GM18519 (cell line): Measurements from ENCODE around the gene DDX5.

Experiments used
- ATAC-seq: cut with Tn5 transposase; IDR thresholded peaks from one replicate; pipeline ENCODE4 v1.9.1; 2021; ENCODE audit warnings: mild to moderate bottlenecking, moderate library complexity; ENCODE audit not compliant: unreplicated experiment, low FRiP score

Gene DDX5

DNA sequence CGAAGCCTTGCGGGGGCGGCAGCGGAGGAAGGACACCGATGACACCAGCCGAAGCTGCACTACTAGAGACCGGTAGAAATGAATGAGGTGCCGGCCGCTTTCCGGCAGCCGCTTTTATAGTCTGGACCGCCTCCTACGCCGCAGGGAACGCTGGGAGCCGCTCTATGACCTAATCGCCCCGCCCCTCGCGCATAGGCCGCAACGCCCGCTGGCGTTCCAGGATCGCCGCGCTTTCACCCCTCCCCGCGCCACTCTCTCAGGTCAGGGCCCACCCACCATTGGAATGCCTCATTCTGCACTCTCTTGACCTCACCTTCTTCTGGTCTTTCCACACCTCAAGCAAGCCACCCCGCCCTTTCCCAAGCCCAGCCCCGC is at the start of gene DDX5:
Gene DDX5 (minus strand): TSS at position 89 of the 375 bp plus-strand sequence. CDS start 170 bp downstream, outside the sequence.
- peak; percentile 35 for ATAC-seq

DNA sequence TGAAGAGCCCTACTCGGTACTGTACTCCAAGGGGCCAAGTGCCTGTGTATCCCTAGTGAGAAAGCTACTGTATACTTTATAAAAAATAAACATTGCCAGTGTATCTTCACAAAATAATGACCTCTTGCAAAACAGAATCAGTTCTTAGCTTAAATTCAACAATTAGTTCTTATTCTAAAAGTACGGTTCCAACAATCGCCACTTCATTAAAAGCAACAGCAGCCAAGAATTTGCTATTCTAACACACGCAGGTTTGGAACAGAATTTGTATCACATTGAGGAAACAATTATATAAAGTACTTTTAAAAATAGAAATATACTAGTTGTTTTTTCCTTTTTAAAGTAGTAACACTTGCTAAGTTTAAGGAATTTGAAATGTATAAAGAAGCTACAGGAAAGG is 49.2 kb upstream of the DDX5 start:
- no peak for ATAC-seq

DNA sequence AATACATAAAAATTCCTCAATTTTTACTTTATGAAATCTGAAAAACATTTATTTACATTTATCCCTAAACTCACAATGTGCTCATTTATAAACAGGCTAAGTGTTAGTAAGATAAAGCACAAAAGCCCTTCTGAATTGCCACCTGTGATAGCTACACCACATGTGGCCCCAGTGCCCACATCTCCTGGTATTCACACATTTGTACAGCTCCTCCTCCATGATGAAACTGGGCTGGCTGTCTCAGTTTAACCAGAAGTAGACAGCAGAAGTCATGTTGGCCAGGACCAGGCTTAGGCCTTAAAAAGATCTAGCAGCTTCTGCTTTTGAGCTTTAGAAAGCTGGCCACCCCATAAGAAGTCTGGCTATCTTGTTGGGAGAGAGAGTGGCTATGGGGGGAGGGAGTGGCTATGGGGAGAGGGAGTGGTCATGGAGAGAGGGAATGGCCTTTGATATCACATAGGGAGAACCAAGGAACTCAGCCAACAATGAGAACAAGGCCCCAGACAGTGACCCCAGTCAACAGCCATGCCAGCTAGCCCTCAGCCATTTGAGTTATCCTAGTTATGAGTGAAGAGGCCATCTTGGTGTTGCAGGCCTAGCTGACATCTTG is 48.0 kb upstream of the DDX5 start:
- no peak for ATAC-seq

DNA sequence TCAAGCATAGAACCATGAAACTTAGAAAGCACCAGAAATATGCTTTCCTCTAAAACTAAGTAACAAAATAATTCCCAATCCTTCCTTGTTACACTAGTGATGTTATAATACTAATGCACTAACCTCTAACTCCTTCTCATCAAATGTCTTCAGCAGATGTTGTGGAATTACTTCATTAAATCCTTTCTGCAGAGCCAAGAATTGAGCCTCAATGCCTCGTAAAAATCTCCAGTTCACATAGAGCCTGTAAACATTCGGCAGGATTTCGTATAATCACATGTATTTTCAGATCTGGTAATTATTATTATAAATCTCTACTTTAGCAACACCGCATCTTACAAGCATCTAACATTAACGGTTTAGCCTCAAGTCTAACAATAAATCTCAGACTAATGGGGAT is 45.4 kb upstream of the DDX5 start:
- ATAC-seq: no peak

DNA sequence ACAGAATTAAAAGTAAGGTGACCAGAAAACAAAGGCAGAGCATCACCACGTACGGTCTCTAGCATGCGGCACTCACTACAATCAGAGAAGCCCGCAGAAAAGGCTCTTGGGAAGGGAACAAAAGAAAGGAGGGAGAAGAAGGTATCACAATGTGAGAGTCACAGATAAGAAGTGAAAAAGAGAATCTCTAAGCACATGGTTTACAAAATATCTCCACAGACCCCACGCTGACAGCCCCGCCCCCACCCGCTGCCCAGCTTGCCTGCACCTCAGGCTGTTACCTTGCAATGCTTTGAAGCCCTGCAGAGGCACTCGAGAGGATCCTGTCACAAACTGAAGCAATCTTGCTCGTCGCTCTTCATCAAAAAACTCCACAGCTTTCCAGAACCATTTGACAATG is 41.2 kb upstream of the DDX5 start:
- no peak for ATAC-seq

DNA sequence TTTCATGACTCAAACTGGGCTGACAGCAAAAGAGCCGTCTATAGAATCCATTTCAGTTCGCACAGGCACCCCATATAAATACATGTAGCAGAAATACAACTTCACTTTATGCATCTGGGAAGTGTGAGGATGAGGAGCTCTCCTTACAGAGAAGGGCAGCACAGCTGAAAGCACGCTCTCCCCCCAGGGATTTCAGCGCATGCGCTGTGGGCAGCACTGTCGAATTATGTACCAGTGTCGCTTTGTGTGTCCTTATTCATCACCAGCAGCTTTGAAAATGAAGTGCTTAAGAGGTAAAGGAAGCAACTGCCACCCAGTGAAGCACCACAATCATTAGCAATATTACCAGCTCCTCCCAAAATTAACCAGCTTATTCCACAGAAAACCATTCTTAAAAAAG is 40.6 kb upstream of the DDX5 start:
- ATAC-seq: no peak

DNA sequence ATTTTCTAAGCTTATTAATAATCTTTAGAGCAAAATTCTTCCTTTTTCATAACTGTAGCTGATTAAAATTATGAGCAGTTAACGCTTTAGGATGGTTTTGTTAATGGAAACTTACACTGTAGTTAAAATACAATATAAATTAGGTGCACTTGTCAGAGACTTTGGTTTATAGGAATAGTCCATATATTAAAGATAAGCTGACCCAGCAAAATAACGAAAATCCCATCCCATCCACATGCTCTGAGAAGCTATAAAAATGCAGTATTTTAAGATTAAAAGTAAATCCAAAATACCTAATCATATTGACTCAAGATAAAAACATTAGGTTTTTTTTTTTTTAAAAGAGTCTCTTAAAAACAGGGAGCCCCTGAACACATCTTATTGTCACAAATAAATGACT is 38.7 kb upstream of the DDX5 start:
- ATAC-seq: no peak

DNA sequence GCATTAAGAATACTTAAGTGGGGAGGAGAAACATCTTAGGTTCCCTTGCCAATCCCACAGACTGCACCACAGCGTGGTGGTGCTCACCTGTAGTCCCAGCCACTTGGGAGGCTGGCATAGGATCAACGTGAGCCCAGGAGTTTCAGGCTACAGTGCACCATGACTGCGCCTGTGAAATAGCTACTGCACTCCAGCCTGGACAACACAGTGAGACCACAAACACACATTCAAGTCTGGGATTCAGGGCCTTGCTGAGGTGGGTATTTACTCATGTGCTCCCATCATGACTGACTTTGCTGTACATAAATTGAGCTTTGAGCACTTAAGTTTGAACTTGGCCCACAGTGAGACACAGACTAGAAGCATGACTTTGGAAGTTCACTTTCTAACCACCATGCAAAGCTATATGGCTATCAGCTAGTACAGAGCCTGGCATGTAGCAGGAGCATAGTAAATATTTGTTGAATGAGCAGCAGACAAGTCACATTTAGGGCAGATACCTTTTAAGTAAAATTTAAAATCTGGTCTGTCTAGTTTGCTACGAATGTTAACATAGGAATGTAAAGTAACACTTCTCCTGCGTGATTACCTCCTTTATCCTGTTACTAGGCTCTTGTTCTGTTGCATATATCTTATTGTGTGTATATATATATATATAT is 34.2 kb upstream of the DDX5 start:
- no peak for ATAC-seq

DNA sequence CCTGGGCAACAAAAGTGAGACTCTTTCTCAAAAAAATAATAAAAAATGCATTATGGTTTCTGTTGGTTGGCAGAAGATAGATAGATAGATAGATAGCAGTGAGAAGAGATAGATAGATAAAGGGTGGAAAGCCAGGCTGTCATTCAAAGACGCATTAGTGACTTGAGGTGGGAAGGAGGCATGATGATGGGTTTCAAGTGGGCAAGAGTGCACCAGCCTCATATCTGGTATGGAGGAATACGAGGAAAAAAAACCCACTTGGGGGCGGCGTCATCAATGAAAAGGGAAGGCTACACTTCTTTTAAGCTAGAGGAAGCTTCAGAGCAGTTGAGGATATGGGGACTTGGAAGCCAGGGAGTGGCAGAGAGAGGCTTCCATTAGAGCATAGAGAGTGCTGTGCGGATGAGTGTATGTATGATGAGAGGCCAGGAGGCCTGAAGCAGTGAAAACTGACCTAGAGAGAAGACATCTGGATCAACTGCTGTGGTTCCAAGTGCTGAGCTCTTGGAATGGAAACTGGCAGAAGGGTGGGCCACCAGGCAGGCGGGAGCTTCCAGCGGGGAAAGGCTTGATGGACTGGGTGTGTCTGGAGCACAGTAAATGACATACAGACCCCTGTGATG is 32.5 kb upstream of the DDX5 start:
- no peak for ATAC-seq

DNA sequence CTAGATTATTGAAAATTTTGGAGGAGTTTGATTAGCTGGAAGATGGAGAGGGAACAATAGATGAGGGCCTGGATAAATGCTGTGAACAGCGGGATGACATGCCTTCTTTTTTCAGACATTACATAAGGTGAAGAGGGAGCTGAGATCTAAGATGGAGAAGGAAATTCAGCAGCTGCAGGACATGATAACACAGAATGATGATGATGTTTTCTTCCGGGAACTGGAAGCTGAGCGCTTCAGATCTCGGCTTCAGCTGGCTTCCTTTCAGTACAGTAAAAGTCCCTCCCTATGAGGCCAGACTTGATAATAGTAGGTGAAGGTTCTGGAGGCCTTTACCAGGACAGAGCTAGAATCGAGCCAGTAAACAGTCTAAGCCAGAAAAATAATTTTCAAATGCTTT is 31.4 kb upstream of the DDX5 start:
- no peak for ATAC-seq

DNA sequence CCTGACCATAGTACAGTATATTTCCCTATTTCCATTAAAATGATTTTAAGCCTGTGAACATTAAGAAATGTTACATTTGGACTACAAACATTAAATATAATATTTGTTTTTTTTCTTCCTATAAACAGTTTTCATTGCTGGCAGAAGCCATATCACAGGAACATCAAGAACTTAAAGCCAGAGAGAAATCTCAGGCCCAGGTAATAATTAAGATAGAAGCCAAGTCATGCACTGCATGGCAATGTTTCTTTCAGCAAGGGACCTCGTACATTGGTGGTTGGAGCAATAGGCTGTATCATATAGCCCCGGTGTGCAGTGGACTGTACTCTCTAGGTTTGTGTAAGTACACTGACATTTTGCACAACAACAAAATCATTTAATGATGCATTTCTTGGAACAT is 30.8 kb upstream of the DDX5 start:
- ATAC-seq: no peak

DNA sequence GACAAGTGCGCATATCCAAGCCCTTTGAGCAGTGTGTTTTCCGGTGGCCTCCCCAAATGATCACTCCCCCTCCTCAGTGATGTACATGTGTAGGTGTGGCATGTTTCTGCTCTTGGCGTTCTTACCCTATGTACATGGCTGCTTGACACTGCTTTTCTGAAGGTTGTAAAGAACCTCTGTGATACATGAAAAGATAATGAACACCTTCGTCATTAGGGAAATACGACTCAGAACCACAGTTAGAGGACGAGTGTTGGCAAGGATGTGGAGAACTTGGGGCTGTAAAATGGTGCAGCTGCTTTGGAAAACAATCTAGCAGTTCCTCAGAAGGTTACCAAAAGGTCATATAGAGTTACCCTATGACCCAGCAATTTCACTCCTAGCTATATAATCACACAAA is 29.3 kb upstream of the DDX5 start:
- ATAC-seq: no peak

DNA sequence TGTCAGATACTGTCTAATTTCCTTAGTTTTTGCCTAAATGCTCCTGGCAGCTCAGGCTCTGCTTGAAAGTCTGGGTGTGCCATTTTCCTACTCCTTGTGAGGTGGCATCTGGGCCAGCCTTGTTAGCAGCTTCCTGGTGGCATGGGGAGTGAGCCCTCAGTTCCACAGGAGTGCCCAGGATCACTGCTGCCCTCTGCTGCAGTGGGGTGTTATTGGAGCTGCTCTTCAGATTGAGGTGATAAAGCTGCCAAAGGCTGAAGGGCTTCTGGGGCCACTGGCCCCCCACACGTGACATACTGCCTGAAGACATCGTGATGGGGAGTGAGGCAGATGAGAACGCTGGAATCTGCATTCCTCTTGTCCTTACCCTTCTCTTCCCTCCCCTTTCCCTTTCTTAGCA is 28.1 kb upstream of the DDX5 start:
- no peak for ATAC-seq

DNA sequence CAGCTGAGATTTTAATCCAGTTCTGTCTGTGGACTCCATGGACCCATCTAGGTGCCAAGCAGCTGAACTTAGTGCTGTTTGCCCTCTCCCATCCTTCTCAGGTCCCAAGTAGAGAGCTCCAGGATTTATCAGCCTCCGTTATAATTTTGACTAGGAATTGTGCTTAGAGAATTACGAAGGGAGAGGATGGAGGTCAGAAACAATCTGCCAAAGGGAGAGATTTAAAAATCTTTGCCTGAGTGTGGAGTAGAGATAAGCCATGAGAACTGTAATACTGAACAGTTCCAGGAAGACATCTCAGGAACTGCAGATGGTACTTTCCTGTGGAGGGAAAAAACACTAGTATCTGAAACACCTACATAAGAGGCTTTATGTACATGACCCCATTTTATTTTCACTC is 27.7 kb upstream of the DDX5 start:
- no peak for ATAC-seq

DNA sequence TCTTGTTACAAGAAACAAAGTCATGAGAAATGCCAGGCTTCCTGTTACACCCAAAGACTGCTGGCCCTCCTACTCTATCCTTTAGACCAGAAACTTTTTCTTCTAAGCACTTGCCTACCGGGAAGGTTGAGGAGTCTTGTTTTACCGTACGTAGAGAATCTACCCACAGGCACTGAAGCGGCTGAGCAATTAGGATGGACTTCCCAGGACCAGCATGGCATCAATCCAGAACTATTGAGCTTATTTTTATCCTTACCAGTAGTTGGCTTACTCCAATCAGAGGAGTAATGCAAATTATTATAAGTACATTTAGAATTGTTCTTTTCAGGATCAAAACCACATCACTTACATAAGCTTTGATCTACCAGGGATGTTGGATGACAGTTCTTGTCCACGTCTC is 26.3 kb upstream of the DDX5 start:
- no peak for ATAC-seq

DNA sequence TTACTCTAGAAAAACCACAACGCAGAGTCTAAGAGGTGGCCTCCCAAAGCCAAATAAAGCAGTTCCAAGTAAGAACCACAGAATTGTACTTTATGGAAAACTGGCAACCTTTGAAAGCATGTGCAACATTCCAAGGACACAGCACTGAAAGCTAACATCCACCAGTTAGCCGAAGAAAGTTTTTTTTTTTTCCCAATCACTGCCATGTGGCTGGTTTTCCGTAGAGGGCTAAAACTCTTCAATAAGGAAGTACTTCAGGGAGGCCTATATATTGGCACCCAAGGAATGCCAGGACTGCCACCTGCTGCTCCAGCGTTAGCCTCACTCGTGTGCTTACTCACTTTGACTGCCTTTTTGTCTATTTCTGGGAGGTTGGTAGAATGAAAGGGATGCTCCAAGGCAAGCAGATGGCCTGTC is 25.9 kb upstream of the DDX5 start:
- ATAC-seq: no peak

DNA sequence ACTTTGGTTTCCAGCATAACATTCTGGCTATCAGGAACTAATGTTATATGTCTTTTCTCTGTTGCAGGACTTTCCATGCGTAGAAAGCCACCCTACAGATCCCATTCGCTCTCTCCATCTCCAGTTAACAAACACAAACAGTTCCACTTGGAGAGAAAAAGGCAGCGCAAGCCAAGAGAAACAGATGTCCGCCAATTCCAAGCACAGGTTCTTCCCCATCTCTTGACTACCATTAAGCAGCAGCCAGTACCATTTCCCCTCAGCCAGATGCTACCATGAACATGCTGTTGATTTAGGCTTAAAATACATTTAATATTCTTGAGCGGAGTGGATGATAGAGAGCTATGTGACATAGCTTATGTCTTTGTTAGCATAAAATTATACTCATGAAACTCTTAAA is 23.1 kb upstream of the DDX5 start:
- no peak for ATAC-seq

DNA sequence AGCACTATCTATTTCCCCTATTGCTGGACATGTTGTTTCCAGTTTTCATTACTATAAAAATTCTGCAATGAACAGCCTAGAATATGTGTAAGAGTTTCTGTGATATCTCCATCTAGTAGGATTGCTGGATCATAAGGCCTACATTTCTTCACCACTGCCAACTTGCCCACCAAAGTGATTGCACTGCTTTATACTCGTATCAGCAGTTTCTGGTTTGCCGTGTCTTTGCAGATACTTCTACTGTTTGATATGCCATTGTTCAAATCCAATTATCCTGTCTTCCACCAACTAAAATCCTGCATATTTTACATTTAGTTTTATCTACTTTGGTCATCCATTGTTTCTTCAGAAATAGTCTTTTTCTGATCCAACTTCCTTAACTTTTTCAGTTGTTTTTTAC is 21.8 kb upstream of the DDX5 start:
- no peak for ATAC-seq

DNA sequence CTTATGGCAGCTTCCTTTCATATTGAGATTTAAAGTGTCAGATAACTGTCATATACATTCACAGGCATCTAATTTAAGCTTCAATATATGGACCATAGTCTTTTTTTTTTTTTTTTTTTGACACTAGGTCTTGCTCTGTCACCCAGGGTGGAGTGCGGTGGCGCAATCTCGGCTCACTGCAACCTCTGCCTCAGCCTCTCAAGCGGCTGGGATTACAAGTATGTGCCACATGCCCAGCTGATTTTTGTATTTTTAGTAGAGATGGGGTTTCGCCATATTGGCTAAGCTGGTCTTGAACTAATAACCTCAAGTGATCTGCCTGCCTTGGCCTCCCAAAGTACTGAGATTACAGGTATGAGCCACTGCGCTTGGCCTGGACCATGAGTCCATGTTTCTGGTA is 14.3 kb upstream of the DDX5 start:
- ATAC-seq: no peak

DNA sequence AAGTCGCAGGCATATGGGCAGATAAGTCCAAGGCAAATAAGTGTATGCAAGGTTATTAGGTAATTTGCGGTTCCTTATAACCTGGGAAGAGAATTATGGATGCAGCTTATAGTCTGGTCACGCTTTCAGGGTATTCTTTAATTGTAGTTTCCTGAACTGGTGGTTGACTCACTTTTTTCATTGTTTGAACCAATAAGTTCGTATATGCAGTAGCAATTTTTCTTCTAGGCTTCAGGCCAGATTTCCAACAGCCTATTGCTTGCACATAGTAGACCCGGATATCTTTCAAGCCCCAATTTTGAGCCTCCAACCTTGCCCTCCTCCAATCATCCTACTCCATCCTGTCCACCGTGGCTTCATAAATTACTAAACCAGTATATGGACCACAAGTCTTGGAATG is 13.5 kb upstream of the DDX5 start:
- ATAC-seq: no peak

DNA sequence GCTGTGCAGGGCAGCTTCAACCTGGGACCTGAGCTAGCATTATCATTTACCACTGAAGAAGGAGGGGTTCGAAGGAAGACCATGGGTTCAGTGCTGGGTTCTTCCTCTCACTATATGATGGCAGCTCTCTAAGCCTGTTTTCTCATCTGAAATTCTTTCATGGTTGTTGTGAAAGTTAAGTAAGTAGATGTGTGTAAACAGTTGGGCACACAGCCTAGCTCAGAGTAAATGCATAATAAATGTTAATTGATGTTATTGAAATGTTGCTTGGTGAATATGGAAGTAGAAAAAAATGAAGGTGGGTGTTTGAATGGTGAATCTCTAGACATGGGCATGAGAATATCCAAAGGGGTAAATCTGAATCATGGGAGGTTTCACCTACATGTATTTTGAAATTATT is 9.7 kb upstream of the DDX5 start:
- no peak for ATAC-seq

DNA sequence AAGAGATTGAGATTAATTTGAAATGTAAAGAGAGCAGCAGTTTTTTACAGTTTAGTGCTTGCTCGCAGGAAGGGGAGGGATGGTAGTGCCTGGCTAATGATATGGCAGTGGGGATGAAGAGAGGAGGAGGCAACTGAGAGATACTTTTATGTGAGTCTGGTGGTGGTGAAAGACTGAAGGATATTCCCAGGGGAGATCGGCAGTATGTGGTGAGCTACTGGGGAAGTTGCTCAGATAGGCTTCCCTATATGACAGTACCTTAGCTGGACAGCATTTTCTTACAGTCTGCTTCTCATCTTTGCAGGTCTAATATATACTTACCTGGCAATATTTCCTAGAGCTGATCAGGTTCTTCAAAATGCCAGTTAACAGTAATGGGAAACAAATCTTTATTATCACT is 9.3 kb upstream of the DDX5 start:
- no peak for ATAC-seq
